ENCODE measurements around the gene TEKTIP1. TPM values are rescaled to one million over a fixed set of nuclear protein-coding genes. Genes with fewer than 3 reads are reported as not detected.
"Not testable (repeated sequence)": the region's sequence is repeated elsewhere in the genome, so short reads cannot be mapped to it uniquely, and the experiment has no call there.

TEKTIP1 gene
- total RNA-seq, 1 donor from 2014 or later: not detected

DNA sequence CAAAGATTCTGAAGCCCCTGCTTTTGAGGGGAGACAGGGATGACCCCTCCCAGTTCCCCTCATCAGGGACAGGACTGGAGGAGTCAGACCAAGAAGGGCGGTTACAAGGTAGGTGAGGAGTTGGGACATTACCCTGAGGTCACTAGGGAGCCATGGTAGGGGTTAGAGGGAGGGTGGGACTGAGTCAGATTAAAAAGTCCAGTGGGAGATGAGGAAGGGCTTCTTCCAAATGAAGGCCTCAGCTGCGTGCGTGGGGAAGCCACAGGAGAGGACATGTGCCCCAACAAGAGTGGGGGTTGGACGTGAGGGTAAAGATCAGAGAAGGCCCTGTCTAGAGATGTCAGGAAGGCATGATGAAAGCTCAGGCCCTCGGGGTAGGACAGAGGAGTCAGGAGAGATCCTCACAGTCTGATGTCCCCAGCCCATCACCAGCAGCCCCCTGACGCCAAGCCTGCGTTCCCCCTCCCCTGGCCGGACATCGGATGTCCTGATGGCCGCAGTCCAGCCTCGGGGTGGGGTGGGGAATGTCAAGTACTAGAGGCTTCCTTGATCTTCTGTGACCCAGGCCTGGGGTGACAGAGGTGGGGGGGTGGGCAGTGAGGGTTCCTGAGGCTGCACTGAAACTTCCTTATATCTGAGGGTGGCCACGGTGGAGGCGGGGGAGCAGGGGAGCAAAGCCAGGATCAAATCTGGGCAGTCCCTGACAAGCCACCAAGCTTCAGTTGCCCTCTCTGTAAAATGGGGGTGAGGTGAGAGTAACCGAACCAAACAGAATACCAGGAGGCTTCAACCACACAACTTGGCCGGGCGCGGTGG is 24.9 kb downstream of the TEKTIP1 start:
- Histone ChIP-seq H3K4me3 (ENCODE audit: low read depth, low read length) (no peak overlapping the region), H3K27me3 (ENCODE audit: control insufficient read depth, insufficient read depth, low read length) (no peaks in the 10 kb centered on the region), H3K36me3 (ENCODE audit: control insufficient read depth, insufficient read depth, low read length) (no peaks in the 10 kb centered on the region)
- DNase-seq (ENCODE audit: low read depth): no peak
- TF ChIP-seq, protein P1, sequence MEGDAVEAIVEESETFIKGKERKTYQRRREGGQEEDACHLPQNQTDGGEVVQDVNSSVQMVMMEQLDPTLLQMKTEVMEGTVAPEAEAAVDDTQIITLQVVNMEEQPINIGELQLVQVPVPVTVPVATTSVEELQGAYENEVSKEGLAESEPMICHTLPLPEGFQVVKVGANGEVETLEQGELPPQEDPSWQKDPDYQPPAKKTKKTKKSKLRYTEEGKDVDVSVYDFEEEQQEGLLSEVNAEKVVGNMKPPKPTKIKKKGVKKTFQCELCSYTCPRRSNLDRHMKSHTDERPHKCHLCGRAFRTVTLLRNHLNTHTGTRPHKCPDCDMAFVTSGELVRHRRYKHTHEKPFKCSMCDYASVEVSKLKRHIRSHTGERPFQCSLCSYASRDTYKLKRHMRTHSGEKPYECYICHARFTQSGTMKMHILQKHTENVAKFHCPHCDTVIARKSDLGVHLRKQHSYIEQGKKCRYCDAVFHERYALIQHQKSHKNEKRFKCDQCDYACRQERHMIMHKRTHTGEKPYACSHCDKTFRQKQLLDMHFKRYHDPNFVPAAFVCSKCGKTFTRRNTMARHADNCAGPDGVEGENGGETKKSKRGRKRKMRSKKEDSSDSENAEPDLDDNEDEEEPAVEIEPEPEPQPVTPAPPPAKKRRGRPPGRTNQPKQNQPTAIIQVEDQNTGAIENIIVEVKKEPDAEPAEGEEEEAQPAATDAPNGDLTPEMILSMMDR (IDR thresholded peaks at IDR 0.05; ENCODE audit: insufficient read depth, low read length, poor library complexity, severe bottlenecking): no peak

DNA sequence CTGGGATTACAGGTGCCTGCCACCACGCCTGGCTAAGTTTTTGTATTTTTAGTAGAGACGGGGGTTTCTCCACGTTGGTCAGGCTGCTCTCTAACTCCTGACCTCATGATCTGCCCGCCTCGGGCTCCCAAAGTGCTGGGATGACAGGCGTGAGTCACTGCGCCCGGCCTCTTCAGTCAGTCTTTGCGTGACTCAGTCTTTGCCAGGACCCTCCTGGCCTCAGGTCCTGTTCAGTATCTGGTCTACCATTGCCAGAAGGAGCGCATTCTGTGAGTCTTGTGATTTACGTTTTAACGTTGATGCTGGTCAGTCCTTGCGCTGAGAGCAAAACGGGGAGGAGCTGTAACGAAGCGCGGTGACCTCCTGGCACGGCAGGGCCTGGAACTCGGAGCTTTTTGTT is 26.2 kb downstream of the TEKTIP1 start:
- H3K4me3 ChIP-seq (ENCODE audit: low read depth, low read length): no peak overlapping the region
- TF ChIP-seq, protein P1 (IDR thresholded peaks at IDR 0.05; ENCODE audit: insufficient read depth, low read length, poor library complexity, severe bottlenecking): no peak
- no peaks in the 10 kb centered on the region for H3K36me3 ChIP-seq (ENCODE audit: control insufficient read depth, insufficient read depth, low read length)
- peak; percentile 41 for DNase-seq (ENCODE audit: low read depth)
- no peaks in the 10 kb centered on the region for H3K27me3 ChIP-seq (ENCODE audit: control insufficient read depth, insufficient read depth, low read length)

DNA sequence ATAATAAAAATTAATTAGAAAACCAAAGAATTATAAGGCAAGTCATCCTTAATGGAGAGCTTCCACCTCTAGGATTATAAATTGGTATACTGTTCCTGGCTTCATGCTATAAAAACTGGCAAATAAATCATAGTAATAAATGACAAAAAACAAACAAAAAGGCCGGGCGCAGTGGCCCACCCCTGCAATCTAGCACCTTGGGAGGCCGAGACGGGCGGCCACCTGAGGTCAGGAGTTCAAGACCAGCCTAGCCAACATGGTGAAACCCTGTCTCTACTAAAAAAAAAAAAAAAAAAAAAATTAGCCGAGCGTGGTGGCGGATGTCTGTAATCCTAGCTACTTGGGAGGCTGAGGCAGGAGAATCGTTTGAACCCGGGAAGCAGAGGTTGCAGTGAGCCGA is 31.1 kb downstream of the TEKTIP1 start:
- not testable (repeated sequence) for DNase-seq (ENCODE audit: low read depth); H3K27me3 ChIP-seq (ENCODE audit: control insufficient read depth, insufficient read depth, low read length); H3K36me3 ChIP-seq (ENCODE audit: control insufficient read depth, insufficient read depth, low read length); H3K4me3 ChIP-seq (ENCODE audit: low read depth, low read length)

DNA sequence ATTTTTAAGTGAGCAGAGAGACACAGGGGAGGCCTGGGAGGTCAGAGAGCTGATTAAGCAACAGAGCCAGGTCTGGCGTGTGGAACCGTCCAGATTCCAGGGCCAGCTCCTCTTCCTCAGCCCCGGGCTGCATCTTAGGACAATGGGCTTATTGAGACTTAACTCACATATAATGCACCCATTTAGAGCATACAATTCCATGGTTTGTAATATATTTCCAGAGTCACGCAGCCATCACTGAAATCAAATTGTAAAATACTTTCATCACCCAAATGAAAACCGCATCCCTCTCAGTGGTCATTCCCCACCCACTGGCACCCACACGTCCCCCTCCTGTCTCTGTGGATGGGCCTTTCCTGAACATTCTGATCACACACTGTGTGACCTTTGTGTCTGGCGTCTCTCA is 31.6 kb downstream of the TEKTIP1 start:
- no peaks in the 10 kb centered on the region for H3K27me3 ChIP-seq (ENCODE audit: control insufficient read depth, insufficient read depth, low read length)
- no peaks in the 10 kb centered on the region for H3K36me3 ChIP-seq (ENCODE audit: control insufficient read depth, insufficient read depth, low read length)
- H3K4me3 ChIP-seq (ENCODE audit: low read depth, low read length): no peak overlapping the region
- DNase-seq (ENCODE audit: low read depth): no peak
- TF ChIP-seq, protein P1 (IDR thresholded peaks at IDR 0.05; ENCODE audit: insufficient read depth, low read length, poor library complexity, severe bottlenecking): no peak

DNA sequence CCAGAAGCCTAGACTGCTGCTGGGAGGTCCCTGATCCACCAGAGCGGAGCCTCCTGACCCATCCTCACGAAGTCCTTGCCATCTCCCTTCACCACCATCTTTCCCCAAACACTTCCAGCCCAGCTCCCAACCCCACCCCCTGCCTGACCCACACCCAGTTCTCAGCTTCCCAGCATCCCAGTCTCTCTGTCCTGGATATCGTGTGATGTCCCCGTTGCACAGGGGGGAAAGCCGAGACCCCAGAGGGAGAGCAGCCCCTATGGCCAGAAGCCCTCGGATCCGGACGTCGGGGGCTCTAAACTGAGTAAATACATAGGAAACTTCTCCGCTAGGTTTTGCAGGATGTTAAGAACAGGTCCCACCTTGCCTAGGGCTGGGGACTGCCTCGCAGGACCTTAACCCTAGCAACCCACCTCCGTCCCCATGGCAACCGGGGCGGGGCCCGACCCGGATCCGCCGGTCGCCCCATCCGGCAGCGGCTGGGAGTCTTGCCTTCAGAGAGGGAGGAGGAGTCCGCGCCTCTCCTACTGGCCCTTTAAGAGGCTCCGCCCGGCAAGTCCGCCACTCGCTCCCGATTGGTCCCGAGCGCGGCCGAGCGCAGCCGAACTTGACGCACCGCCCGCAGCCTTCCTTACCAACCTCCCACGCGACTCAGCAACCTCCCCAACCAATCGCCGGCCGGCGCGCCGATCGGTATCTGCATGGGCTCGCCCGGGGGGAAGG is 33.3 kb downstream of the TEKTIP1 start:
- TF ChIP-seq, protein P1 (IDR thresholded peaks at IDR 0.05; ENCODE audit: insufficient read depth, low read length, poor library complexity, severe bottlenecking): no peak
- peak overlapping the region; percentile 41 for H3K4me3 ChIP-seq (ENCODE audit: low read depth, low read length)
- DNase-seq (ENCODE audit: low read depth): peak; percentile 98
- no peaks in the 10 kb centered on the region for H3K36me3 ChIP-seq (ENCODE audit: control insufficient read depth, insufficient read depth, low read length)
- H3K27me3 ChIP-seq (ENCODE audit: control insufficient read depth, insufficient read depth, low read length): no peaks in the 10 kb centered on the region

- TF ChIP-seq, protein P1 (IDR thresholded peaks at IDR 0.05; ENCODE audit: insufficient read depth, low read length, poor library complexity, severe bottlenecking): no peak
- no peaks in the 10 kb centered on the region for H3K36me3 ChIP-seq (ENCODE audit: control insufficient read depth, insufficient read depth, low read length)
- no peak for DNase-seq (ENCODE audit: low read depth)
- peak within 1 kb of the TSS; percentile 77 for H3K4me3 ChIP-seq (ENCODE audit: low read depth, low read length)
- H3K27me3 ChIP-seq (ENCODE audit: control insufficient read depth, insufficient read depth, low read length): no peaks in the 10 kb centered on the region
Measured at GRCh38 chr19:3572855-3573161, 33.8 kb downstream of the TEKTIP1 start, which contains the start of gene HMG20B. Gene HMG20B (plus strand): TSS chr19:3572944. CDS start chr19:3573310, 366 bp downstream.

All from kidney epithelial cell (primary cell).